MM.1S (cell line): Measurements from ENCODE around the gene PDGFA.

Experiments
- DNase-seq: peaks from one replicate; pipeline ENCODE4 v3.0.0-alpha.2; 2015
- H2AFZ ChIP-seq: fragments of 300-600 bp; sonication (generic); 2 replicates; pipeline ENCODE4 v1.6.0; 2016; ENCODE audit warnings: antibody characterized with exemption, low read length
- H3F3A ChIP-seq: fragments of 300-600 bp; sonication (generic); 2 replicates; pipeline ENCODE4 v1.6.1; 2016; ENCODE audit warnings: mild to moderate bottlenecking, antibody characterized with exemption, low read length, moderate library complexity, mixed read lengths; ENCODE audit not compliant: insufficient read depth
- H3K27ac ChIP-seq: fragments of 300-600 bp; sonication (generic); 2 replicates; pipeline ENCODE4 v1.5.1; 2016; ENCODE audit warnings: mild to moderate bottlenecking, low read length
- H3K27me3 ChIP-seq: fragments of 300-600 bp; sonication (generic); replicated peaks from 2 replicates; pipeline ENCODE4 v1.6.0; 2016; ENCODE audit warnings: low read length; ENCODE audit not compliant: insufficient read depth
- H3K36me3 ChIP-seq: fragments of 300-600 bp; sonication (generic); replicated peaks from 2 replicates; pipeline ENCODE4 v1.6.1; 2016; ENCODE audit warnings: mild to moderate bottlenecking, low read length, mixed read lengths; ENCODE audit not compliant: insufficient read depth
- H3K4me1 ChIP-seq: fragments of 300-600 bp; sonication (generic); 2 replicates; pipeline ENCODE4 v1.6.1; 2016; ENCODE audit warnings: low read length, mixed read lengths
- H3K4me2 ChIP-seq: fragments of 300-600 bp; sonication (generic); 2 replicates; pipeline ENCODE4 v1.6.0; 2016; ENCODE audit warnings: low read depth, low read length
- H3K4me3 ChIP-seq: fragments of 300-600 bp; sonication (generic); 2 replicates; pipeline ENCODE4 v1.5.1; 2016; ENCODE audit warnings: low read length, mixed read lengths
- H3K79me2 ChIP-seq: fragments of 300-600 bp; sonication (generic); 2 replicates; pipeline ENCODE4 v1.6.1; 2016; ENCODE audit warnings: mixed run types, low read length, mixed read lengths
- H3K9ac ChIP-seq: fragments of 300-600 bp; sonication (generic); 2 replicates; pipeline ENCODE4 v1.6.1; 2016; ENCODE audit warnings: low read length, mixed read lengths
- H3K9me2 ChIP-seq: fragments of 300-600 bp; sonication (generic); replicated peaks from 2 replicates; pipeline ENCODE4 v1.6.1; 2016; ENCODE audit warnings: mild to moderate bottlenecking, low read length, mixed read lengths; ENCODE audit not compliant: insufficient read depth
- H3K9me3 ChIP-seq: fragments of 300-600 bp; sonication (generic); replicated peaks from 2 replicates; pipeline ENCODE4 v1.6.1; 2016; ENCODE audit warnings: mild to moderate bottlenecking, low read length, mixed read lengths; ENCODE audit not compliant: insufficient read depth
- H4K20me1 ChIP-seq: fragments of 300-600 bp; sonication (generic); 2 replicates; pipeline ENCODE4 v1.6.1; 2016; ENCODE audit warnings: mild to moderate bottlenecking, low read length, moderate library complexity, mixed read lengths; ENCODE audit not compliant: insufficient read depth
- CTCF ChIP-seq: fragments of 300-600 bp; sonication (generic); IDR thresholded peaks from 2 replicates; pipeline ENCODE4 v1.5.1; 2016; ENCODE audit warnings: antibody characterized with exemption, low read length, mixed read lengths
- EZH2 ChIP-seq: fragments of 300-600 bp; sonication (generic); optimal IDR thresholded peaks from 2 replicates; pipeline ENCODE3; 2017; ENCODE audit warnings: low read depth, mild to moderate bottlenecking, antibody characterized with exemption, low read length, mixed read lengths
- EZH2phosphoT487 ChIP-seq: fragments of 300-600 bp; sonication (generic); IDR thresholded peaks from 2 replicates; pipeline ENCODE4 v1.6.1; 2018; ENCODE audit warnings: antibody characterized with exemption, low read length

The PDGFA gene

GRCh38 chr7:542713-543500 lies 23.3 kb upstream of the PDGFA start:
- Histone ChIP-seq H3K9me2 (no peaks in the 10 kb centered on the region), H4K20me1 (no peaks in the 10 kb centered on the region), H3K4me1 (no peaks in the 10 kb centered on the region), H3K27ac (no peak overlapping the region), H3K9ac (no peak overlapping the region), H3K4me2 (no peak overlapping the region), H3K36me3 (no peaks in the 10 kb centered on the region), H3F3A (no peaks in the 10 kb centered on the region), H3K9me3 (no peaks in the 10 kb centered on the region), H2AFZ (no peak overlapping the region), H3K79me2 (no peaks in the 10 kb centered on the region), H3K4me3 (no peak overlapping the region), H3K27me3 (no peaks in the 10 kb centered on the region)
- DNase-seq, result no peak
- no peak for TF ChIP-seq CTCF
- TF ChIP-seq EZH2phosphoT487, result no peak
- no peak for TF ChIP-seq EZH2

- no peaks in the 10 kb centered on the region for H3K4me1 ChIP-seq
- H3K9me3 ChIP-seq, result no peaks in the 10 kb centered on the region
- no peaks in the 10 kb centered on the region for H4K20me1 ChIP-seq
- TF ChIP-seq CTCF (no peak), EZH2 (no peak), EZH2phosphoT487 (no peak)
- H3K27ac ChIP-seq, result no peak overlapping the region
- H3K4me2 ChIP-seq, result no peak overlapping the region
- no peaks in the 10 kb centered on the region for H3K79me2 ChIP-seq
- no peak overlapping the region for H2AFZ ChIP-seq
- H3K9ac ChIP-seq, result no peak overlapping the region
- no peak overlapping the region for H3K4me3 ChIP-seq
- no peak for DNase-seq
- H3K27me3 ChIP-seq, result no peaks in the 10 kb centered on the region
- H3F3A ChIP-seq, result no peaks in the 10 kb centered on the region
- no peaks in the 10 kb centered on the region for H3K9me2 ChIP-seq
- H3K36me3 ChIP-seq, result no peaks in the 10 kb centered on the region
Observed at GRCh38 chr7:542131-542712, 22.6 kb upstream of the PDGFA start.

GRCh38 chr7:541661-542060 lies 22.0 kb upstream of the PDGFA start:
- Histone ChIP-seq H2AFZ (no peak overlapping the region), H3K9me2 (no peaks in the 10 kb centered on the region), H3F3A (no peaks in the 10 kb centered on the region), H3K27me3 (no peaks in the 10 kb centered on the region), H4K20me1 (no peaks in the 10 kb centered on the region), H3K9me3 (no peaks in the 10 kb centered on the region), H3K4me1 (no peaks in the 10 kb centered on the region), H3K27ac (no peak overlapping the region), H3K79me2 (no peaks in the 10 kb centered on the region), H3K4me2 (no peak overlapping the region), H3K9ac (no peak overlapping the region), H3K4me3 (no peak overlapping the region), H3K36me3 (no peaks in the 10 kb centered on the region)
- TF ChIP-seq EZH2phosphoT487 (no peak), EZH2 (no peak), CTCF (no peak)
- no peak for DNase-seq
